GM12801 (cell line): ENCODE measurements around the gene CLDN1.

Experiments
- TF ChIP-seq, protein P1 (sequence below): IDR thresholded peaks from one replicate; pipeline ENCODE4 v1.5.1; 2011; ENCODE audit warnings: control low read depth; ENCODE audit not compliant: insufficient read length; ENCODE audit errors: extremely low read depth

CLDN1 gene

DNA sequence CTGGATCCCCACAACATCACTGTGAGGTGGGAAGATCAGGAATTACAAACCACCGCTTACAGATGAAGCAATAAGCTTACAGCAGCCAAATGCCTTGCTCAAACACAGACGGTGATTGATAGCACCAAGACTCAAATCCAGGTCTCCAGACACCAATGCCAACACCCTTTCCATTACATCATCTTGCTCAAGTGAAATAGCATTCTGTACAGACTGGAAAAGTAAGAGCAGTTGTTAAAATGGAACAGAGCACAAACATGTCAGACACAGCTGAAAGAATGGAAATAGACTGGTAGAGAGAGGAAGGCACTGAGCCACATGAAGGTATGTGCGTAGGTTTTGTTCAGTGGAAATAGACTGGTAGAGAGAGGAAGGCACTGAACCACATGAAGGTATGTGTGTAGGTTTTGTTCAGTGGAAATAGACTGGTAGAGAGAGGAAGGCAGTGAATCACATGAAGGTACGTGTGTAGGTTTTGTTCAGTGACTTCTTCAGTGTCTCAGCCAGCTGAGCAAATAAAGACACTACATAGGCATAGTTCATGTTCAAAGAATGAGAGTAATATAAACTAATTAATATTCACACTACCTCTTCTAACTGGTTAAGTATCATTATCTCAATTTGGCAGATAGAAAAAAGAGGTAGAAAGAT is 15.6 kb downstream of the CLDN1 start:
- TF ChIP-seq, protein P1, sequence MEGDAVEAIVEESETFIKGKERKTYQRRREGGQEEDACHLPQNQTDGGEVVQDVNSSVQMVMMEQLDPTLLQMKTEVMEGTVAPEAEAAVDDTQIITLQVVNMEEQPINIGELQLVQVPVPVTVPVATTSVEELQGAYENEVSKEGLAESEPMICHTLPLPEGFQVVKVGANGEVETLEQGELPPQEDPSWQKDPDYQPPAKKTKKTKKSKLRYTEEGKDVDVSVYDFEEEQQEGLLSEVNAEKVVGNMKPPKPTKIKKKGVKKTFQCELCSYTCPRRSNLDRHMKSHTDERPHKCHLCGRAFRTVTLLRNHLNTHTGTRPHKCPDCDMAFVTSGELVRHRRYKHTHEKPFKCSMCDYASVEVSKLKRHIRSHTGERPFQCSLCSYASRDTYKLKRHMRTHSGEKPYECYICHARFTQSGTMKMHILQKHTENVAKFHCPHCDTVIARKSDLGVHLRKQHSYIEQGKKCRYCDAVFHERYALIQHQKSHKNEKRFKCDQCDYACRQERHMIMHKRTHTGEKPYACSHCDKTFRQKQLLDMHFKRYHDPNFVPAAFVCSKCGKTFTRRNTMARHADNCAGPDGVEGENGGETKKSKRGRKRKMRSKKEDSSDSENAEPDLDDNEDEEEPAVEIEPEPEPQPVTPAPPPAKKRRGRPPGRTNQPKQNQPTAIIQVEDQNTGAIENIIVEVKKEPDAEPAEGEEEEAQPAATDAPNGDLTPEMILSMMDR, result no peak

DNA sequence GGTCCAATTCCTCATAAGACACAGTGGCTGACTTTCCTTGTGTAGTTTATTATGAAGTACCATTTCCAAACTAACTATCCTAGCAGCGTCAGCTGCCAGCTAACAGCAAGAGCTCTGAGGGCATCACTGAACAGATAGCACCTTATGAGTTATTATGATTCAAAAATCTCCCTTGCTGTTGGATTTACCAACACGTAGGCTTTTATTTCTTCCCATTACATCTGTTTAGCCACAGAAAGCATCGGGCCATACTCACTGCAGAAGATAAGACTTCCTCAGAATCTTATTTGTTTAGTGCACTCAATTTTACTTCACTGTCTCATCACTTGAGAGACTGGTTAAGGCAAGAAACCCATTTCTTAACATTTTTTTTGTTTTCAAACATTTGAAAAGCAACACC is 16.2 kb downstream of the CLDN1 start:
- TF ChIP-seq, protein P1, result no peak

DNA sequence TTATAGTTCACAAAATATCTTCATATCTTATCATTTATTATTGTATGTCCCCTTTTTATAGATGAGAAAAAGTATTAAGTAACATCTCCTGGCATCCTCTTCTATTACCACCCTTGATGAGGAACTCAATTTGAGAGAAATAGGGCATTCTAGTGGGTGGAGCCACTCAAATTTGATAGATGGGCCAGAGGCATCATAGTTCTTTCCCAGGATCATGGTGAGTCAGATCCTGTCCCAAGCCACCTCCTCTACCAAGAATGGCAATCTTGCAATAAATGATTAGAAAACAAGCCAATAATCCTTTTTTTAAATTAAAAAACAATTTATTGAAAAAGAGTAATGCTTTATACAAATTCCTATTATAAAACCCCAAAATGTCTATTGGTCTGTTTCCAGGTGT is 16.8 kb downstream of the CLDN1 start:
- TF ChIP-seq, protein P1, result no peak

DNA sequence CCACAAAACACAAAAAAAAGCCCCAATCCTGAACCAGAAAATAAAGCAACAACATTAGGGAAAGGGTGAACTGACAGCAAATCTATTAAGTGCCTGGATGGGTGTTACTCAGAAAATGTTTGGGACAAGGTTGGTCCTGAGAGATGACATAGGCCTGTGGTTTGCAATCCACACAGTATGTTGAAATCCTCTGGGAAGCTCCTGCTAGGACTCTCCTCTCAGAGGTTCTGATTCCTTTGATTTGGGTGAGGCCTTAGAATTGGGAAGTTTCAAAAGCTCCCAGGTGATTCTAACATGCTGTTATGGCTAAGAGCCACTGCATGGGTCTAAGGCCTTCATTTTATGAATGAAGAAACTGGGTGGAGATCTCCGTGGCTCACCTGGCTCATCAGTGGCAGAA is 18.4 kb downstream of the CLDN1 start:
- TF ChIP-seq, protein P1, result no peak

GRCh38 chr3:190302212-190302867 is 19.9 kb downstream of the CLDN1 start:
- TF ChIP-seq, protein P1, result no peak

DNA sequence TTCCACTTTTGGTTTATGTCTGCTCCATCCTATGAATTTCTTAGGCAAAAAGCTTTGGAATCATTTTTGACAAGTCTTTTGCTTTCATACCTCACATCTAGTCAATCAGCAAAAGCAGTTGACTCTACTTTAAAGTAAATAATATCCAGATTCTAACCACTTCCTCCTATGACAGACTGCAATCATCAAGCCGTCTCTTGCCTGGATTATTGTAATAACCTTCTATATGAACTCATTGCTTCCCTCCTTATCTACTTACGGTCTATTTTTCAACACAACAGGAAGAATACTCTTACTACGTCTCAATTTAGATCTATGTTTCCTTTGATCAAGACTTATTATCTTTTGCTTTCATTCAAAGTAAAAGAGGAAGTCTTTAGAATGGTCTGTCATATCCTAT is 20.7 kb downstream of the CLDN1 start:
- TF ChIP-seq, protein P1, result no peak

DNA sequence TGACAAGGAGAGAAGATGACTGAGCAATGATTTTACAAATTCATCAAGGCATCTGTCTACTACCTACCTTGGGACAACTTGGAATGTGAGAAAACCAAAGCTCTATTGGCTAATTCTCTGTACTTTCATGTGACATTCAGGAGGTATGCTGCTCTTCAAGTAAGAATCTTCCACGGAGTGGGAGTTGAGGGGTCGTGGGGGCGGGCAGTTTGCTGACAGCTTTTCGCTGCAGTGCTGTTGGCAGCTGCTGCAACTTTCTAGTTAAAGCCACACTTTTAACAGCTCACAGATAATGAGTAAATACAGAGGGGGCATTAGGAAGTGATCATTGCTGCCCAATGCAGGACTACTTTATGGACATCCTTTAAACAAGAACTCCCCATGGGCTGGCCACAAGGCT is 22.3 kb downstream of the CLDN1 start:
- TF ChIP-seq, protein P1, result no peak
